ENCODE results near the gene TMEM213. TPM values are rescaled to one million over a fixed set of nuclear protein-coding genes. Genes with fewer than 3 reads are reported as not detected.

Gene TMEM213
- total RNA-seq, 2 donors from 2014 or later: not detected

- ATAC-seq: no peak
- no peak for DNase-seq
- intact Hi-C loops (cut with DNase I): loop anchor here in 1 of 2 donors (5.0 to 10.0 kb wide), 2 partner anchors 100 to 188 kb away; no protein-coding TSS in a partner anchor
These were observed 89.4 kb downstream of the TMEM213 start for GRCh38 chr7:138887085-138887710.

Other genes starting within 250 kb of the TMEM213 start
- gene SVOPL, start 96.6 kb upstream of the TMEM213 start, total RNA-seq: not detected
- not detected for gene ATP6V0A4, start 202 bp downstream of the TMEM213 start, total RNA-seq
- gene KIAA1549, start 183.4 kb downstream of the TMEM213 start, total RNA-seq: 1 to 10 TPM; 1.3 to 1.5 TPM
- 1 to 10 TPM; 4.8 to 7.3 TPM for gene ZC3HAV1L, start 238.0 kb downstream of the TMEM213 start, total RNA-seq

Data from left cardiac atrium (tissue), 4 donors.